Omental fat pad (tissue), 4 donors: Measurements from ENCODE around the gene SFT2D3. TPM values are rescaled to one million over a fixed set of nuclear protein-coding genes. Genes with fewer than 3 reads are reported as not detected.
A peak's percentile ranks its signal among the peaks of the same experiment; 100 is the strongest.

Source experiments
- ATAC-seq: fragments of 150-250 bp; one replicate; pipeline ENCODE4 v1.9.1; 2016; ENCODE audit warnings: mild to moderate bottlenecking, moderate library complexity; ENCODE audit not compliant: low FRiP score
- DNase-seq: peaks from one replicate; pipeline ENCODE4 v3.0.0-alpha.2; 2019; ENCODE audit warnings: low spot score
- total RNA-seq, 4 donors: library from RNA; depleted of rRNA; stranded (reverse); fragments of >200 nt; gene quantifications; one replicate each; pipeline ENCODE4 v1.1.0, GENCODE V29; 2016
- TF ChIP-seq, protein P1 (sequence below), 3 donors: fragments of 450-650 bp; IDR thresholded peaks; one replicate each; pipeline ENCODE4 v1.5.1; 2016 to 2017; ENCODE audit warnings: antibody characterized with exemption in 3 of 3, mild to moderate bottlenecking in 3 of 3, moderate library complexity in 2 of 3

The SFT2D3 gene, protein sequence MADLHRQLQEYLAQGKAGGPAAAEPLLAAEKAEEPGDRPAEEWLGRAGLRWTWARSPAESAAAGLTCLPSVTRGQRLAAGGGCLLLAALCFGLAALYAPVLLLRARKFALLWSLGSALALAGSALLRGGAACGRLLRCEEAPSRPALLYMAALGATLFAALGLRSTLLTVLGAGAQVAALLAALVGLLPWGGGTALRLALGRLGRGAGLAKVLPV
- 10 to 100 TPM in 1 of 4 donors, 1 to 10 TPM in 3; 4.4 to 11.7 (median 5.1) TPM for total RNA-seq

DNA sequence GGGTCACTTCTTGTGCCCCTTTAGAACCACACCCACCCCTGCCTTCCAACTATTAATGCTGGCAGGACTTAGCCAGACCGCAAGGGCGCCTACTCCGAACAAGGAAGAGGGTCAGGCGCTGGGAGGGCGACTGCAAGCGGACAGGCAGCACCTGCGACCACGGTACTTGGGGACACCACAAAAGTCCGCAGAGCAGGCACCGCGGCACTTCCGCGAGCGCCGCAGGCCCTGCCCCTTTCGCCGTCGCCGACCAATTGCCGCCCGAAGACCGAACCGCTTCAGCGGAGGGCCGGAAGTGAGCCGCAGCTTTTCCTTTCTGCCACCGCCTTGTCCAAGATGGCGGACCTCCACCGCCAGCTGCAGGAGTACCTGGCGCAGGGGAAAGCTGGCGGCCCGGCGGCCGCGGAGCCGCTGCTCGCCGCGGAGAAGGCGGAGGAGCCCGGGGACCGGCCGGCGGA lies at the start of gene SFT2D3:
SFT2D3 (plus strand) TSS at position 305 of the 458 bp plus-strand sequence; CDS start at position 337, 32 bp downstream.
- peak; percentile 92 for ATAC-seq
- TF ChIP-seq, protein P1, sequence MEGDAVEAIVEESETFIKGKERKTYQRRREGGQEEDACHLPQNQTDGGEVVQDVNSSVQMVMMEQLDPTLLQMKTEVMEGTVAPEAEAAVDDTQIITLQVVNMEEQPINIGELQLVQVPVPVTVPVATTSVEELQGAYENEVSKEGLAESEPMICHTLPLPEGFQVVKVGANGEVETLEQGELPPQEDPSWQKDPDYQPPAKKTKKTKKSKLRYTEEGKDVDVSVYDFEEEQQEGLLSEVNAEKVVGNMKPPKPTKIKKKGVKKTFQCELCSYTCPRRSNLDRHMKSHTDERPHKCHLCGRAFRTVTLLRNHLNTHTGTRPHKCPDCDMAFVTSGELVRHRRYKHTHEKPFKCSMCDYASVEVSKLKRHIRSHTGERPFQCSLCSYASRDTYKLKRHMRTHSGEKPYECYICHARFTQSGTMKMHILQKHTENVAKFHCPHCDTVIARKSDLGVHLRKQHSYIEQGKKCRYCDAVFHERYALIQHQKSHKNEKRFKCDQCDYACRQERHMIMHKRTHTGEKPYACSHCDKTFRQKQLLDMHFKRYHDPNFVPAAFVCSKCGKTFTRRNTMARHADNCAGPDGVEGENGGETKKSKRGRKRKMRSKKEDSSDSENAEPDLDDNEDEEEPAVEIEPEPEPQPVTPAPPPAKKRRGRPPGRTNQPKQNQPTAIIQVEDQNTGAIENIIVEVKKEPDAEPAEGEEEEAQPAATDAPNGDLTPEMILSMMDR (IDR thresholded peaks at IDR 0.05): no peak
- peak; percentile 51 for DNase-seq

DNA sequence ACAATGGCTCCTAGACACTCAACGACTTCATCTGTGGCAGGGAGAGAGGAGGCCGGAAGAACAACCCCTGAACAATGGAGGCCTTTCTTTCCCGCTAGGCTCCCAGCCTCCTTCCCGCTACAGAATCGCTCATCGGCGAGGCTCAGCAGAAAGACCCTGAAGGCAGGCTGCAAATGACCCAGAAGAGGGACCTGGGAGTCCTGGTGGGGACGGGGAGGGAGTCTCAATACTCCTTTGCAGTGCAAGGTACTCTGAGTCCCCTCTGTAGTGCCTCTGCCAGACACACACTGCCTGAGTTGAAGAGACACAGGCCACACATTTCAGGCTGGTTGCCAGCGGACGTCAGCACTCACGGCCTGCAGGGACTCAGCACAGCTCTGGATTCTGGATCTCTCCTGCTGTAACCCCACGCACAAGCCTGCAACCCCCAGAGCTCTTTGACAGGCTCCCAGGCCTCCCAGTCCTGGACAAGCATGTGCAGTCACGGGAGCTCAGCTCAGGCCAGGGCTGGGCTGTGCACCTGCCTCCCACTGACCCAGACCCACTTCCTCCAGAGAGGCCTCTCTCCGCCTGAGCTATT lies 49.2 kb upstream of the SFT2D3 start:
- ATAC-seq (no peak), DNase-seq (no peak)
- TF ChIP-seq, protein P1 (IDR thresholded peaks at IDR 0.05): no peak

DNA sequence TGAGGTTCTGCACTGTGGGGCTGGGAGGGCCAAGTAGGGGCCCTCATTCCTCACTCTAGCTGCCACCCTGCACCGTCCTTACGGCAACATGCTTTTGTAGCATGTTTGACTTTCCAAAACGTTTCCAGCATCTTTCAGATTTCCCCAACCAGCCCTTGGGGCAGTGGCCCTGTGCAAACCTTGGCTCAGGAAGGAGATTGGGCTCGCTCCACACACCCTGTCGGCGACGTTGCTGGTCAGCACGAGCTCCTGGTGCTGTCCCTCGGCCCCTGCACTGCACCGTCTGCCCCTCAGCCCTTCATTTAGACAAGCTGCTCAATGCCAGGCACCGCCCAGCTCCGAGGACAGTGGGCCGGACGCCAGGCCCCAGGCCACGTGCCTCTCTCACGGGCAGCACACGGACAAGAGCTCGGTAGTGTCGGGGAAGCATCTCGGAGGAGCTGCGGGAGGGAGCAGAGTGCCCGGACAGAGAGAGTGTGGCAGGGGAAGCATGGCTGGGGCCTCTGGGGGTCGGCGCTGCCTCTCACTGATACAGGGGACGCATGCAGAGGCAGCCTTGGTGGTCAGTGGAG lies 48.4 kb upstream of the SFT2D3 start:
- no peak for DNase-seq

DNA sequence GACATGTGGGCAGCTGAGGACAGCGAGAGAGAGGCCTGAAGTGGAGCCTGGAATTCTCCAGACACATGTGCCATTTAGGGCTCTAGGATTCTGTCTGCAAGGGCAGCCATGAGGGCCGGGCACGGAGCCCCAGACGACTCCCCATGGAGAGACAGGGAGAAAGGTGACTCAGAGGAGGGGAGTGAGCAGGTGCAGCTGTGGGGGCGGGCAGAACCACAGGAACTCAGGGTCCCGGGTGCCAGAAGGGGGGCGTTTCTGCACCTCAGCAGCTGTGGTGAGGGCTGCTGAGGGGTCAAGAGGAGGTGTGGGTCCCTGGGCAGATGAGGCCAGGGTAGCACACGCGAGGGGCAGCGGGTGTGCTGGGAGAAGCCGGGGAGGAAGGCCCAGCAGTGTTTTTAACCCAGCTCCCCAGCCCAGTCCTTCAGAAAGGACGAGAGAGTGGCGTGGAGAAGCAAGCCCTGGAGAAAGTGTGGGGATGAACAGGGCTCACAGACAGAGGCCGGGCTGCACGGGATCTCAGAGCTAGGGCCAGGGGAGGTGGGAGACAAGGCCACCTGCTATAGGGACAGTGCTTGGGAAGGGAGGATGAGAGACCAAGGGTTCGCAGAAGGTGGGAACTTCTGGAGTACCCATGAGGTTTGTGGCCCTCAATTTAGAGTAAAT lies 47.7 kb upstream of the SFT2D3 start:
- ATAC-seq: no peak
- no peak for DNase-seq
- TF ChIP-seq, protein P1 (IDR thresholded peaks at IDR 0.05): no peak

More for the DNA sequence above, 48.4 kb upstream of the SFT2D3 start:
- TF ChIP-seq, protein P1 (IDR thresholded peaks at IDR 0.05): no peak
- ATAC-seq: no peak

DNA sequence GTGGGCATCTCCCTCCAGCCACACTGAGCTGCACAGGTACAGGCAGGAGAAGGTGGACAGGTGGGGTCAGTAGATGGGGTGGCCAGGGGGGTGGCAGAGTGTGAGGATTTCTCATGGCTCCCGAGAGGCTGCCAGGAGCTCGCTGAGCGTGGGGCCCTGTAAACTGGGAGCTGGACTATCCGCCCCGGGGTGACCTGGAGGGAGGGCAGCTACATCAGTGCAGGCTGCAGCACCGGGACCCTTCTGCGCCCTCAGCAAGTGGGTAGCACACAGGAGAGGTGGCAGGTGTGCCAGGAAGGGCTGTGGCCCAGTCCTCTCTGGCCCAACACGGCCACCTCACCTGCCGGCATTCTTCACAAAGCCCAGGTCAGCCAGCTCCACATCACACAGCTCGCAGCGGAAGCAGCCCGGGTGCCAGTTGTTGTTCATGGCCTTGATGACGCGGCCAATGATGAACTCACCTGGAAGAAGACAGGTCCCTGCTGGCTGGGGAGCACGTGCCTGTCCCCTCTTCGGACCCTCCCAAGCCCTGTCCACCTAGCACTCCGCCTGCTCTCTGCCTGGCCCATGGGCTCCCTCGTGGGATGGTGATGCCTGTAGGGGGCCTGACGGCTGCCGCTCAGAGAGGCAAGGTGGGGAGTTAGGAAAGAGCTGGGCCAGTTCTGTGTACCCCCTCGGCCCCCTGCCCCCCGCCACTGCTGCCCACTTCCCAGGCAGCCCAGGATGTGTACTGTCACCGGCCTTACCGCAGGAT lies 47.0 kb upstream of the SFT2D3 start:
- DNase-seq (no peak), ATAC-seq (no peak)
- TF ChIP-seq, protein P1 (IDR thresholded peaks at IDR 0.05): no peak

DNA sequence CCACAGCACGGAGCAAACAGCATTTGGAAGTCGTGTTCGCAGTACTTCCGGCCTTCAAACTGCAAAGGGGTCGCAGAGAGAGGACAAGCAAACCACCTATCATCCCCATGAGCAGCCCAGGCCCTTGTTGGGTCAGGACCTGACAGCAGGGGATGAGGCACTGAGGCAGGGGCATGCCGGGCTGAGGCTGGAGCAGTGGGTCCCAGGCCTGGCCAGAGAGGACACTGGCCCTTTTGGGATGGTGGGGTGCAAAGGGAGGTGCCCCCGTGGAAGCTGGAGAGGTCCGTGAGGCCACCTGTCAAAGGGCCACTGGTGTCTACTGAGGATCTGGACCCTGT lies 46.5 kb upstream of the SFT2D3 start:
- DNase-seq (no peak), ATAC-seq (no peak)
- TF ChIP-seq, protein P1 (IDR thresholded peaks at IDR 0.05): no peak
